ENCODE results near the gene EIF4E3. TPM values are rescaled to one million over a fixed set of nuclear protein-coding genes. Genes with fewer than 3 reads are reported as not detected.

EIF4E3 gene
- total and polyA plus RNA-seq, 3 experiments from 2014 or later: 22.2 to 50.5 (median 24.1) TPM

GRCh38 chr3:71695000-71695482 is 30.2 kb downstream of the EIF4E3 start:
- POLR2A ChIA-PET: no interaction called here
- peaks cover 16 to 88% (median 27%) of the 10 kb centered on the region in 3 donors for H3K36me3 Mint-ChIP-seq

GRCh38 chr3:71694358-71694999 is 30.7 kb downstream of the EIF4E3 start:
- H3K4me3 Mint-ChIP-seq: no peak overlapping the region
- no peak overlapping the region for H3K27ac ChIP-seq (ENCODE audit: low read depth, low read length)
- CTCF ChIA-PET: interaction anchor here (1.1 kb wide), 1 partner anchor 17 kb away, joined by 3 read pairs; no protein-coding TSS in a partner anchor
- peaks cover 18 to 88% (median 29%) of the 10 kb centered on the region in 3 donors for H3K36me3 Mint-ChIP-seq
- H3K4me1 ChIP-seq (ENCODE audit: insufficient read depth, low read length): no peaks in the 10 kb centered on the region
- H3K9me3 Mint-ChIP-seq: no peaks in the 10 kb centered on the region
- no peak for DNase-seq
- H3K27ac Mint-ChIP-seq: peak overlapping the region in 2 of 8 donors; percentile 14 to 36
- POLR2A ChIA-PET: no interaction called here
- no peaks in the 10 kb centered on the region for H3K27me3 ChIP-seq (ENCODE audit: insufficient read depth, low read length, poor library complexity, severe bottlenecking)
- H3K36me3 ChIP-seq (ENCODE audit: insufficient read depth, low read length): peaks cover 16% of the 10 kb centered on the region
- H3K4me1 Mint-ChIP-seq: peaks cover 16 to 63% (median 52%) of the 10 kb centered on the region in 3 donors
- H3K4me3 ChIP-seq (ENCODE audit: low read length): no peak overlapping the region
- no peaks in the 10 kb centered on the region for H3K9me3 ChIP-seq (ENCODE audit: low read length)
- H3K27me3 Mint-ChIP-seq: no peaks in the 10 kb centered on the region

More at GRCh38 chr3:71695000-71695482, 30.2 kb downstream of the EIF4E3 start:
- no peak for DNase-seq
- H3K4me1 Mint-ChIP-seq: peaks cover 18 to 66% (median 51%) of the 10 kb centered on the region in 3 donors
- Histone ChIP-seq H3K4me3 (ENCODE audit: low read length) (no peak overlapping the region), H3K27me3 (ENCODE audit: insufficient read depth, low read length, poor library complexity, severe bottlenecking) (no peaks in the 10 kb centered on the region), H3K36me3 (ENCODE audit: insufficient read depth, low read length) (peaks cover 16% of the 10 kb centered on the region), H3K27ac (ENCODE audit: low read depth, low read length) (no peak overlapping the region), H3K9me3 (ENCODE audit: low read length) (no peaks in the 10 kb centered on the region), H3K4me1 (ENCODE audit: insufficient read depth, low read length) (no peaks in the 10 kb centered on the region)
- H3K27me3 Mint-ChIP-seq: no peaks in the 10 kb centered on the region
- CTCF ChIA-PET: interaction anchor here (0.8 to 1.1 kb wide), 2 partner anchors 16 to 181 kb away, joined by 3 read pairs; no protein-coding TSS in a partner anchor
- no peaks in the 10 kb centered on the region for H3K9me3 Mint-ChIP-seq
- peak overlapping the region in 4 of 8 donors; percentile 14 to 66 (median 26) for H3K27ac Mint-ChIP-seq
- no peak overlapping the region for H3K4me3 Mint-ChIP-seq

- no peak overlapping the region for H3K27ac ChIP-seq (ENCODE audit: low read depth, low read length)
- H3K27me3 ChIP-seq (ENCODE audit: insufficient read depth, low read length, poor library complexity, severe bottlenecking): no peaks in the 10 kb centered on the region
- H3K36me3 ChIP-seq (ENCODE audit: insufficient read depth, low read length): peaks cover 24% of the 10 kb centered on the region
- peaks cover 15 to 62% (median 52%) of the 10 kb centered on the region in 3 donors for H3K4me1 Mint-ChIP-seq
- H3K27me3 Mint-ChIP-seq: no peaks in the 10 kb centered on the region
- H3K9me3 ChIP-seq (ENCODE audit: low read length): no peaks in the 10 kb centered on the region
- CTCF ChIA-PET: interaction anchor here (1.4 kb wide), 1 partner anchor 36 kb away, joined by 3 read pairs; no protein-coding TSS in a partner anchor
- H3K4me1 ChIP-seq (ENCODE audit: insufficient read depth, low read length): no peaks in the 10 kb centered on the region
- H3K4me3 ChIP-seq (ENCODE audit: low read length): no peak overlapping the region
- no peaks in the 10 kb centered on the region for H3K9me3 Mint-ChIP-seq
- peak overlapping the region in 1 of 8 donors; percentile 50 for H3K27ac Mint-ChIP-seq
- POLR2A ChIA-PET: no interaction called here
- DNase-seq: no peak
- peaks cover 18 to 89% (median 29%) of the 10 kb centered on the region in 3 donors for H3K36me3 Mint-ChIP-seq
- no peak overlapping the region for H3K4me3 Mint-ChIP-seq
These were observed 31.6 kb downstream of the EIF4E3 start for GRCh38 chr3:71693641-71694040.

GRCh38 chr3:71692139-71692538 is 33.1 kb downstream of the EIF4E3 start:
- Mint-ChIP-seq H3K36me3 (peaks cover 9 to 89% (median 18%) of the 10 kb centered on the region in 3 donors), H3K9me3 (no peaks in the 10 kb centered on the region), H3K27me3 (no peaks in the 10 kb centered on the region), H3K4me3 (no peak overlapping the region), H3K27ac (peak overlapping the region in 2 of 8 donors; percentile 17 to 60), H3K4me1 (peaks cover 4 to 57% (median 54%) of the 10 kb centered on the region in 3 donors)
- Histone ChIP-seq H3K36me3 (ENCODE audit: insufficient read depth, low read length) (peaks cover 30% of the 10 kb centered on the region), H3K4me3 (ENCODE audit: low read length) (no peak overlapping the region), H3K9me3 (ENCODE audit: low read length) (no peaks in the 10 kb centered on the region), H3K4me1 (ENCODE audit: insufficient read depth, low read length) (no peaks in the 10 kb centered on the region), H3K27ac (ENCODE audit: low read depth, low read length) (no peak overlapping the region), H3K27me3 (ENCODE audit: insufficient read depth, low read length, poor library complexity, severe bottlenecking) (no peaks in the 10 kb centered on the region)
- POLR2A ChIA-PET: no interaction called here
- CTCF ChIA-PET: interaction anchor here (1.4 to 1.5 kb wide), 2 partner anchors 8 to 38 kb away, joined by 3 read pairs; no protein-coding TSS in a partner anchor
- no peak for DNase-seq

GRCh38 chr3:71690341-71690841 is 34.8 kb downstream of the EIF4E3 start:
- Histone ChIP-seq H3K36me3 (ENCODE audit: insufficient read depth, low read length) (peaks cover 26% of the 10 kb centered on the region), H3K9me3 (ENCODE audit: low read length) (no peaks in the 10 kb centered on the region), H3K27ac (ENCODE audit: low read depth, low read length) (no peak overlapping the region), H3K27me3 (ENCODE audit: insufficient read depth, low read length, poor library complexity, severe bottlenecking) (no peaks in the 10 kb centered on the region), H3K4me1 (ENCODE audit: insufficient read depth, low read length) (no peaks in the 10 kb centered on the region), H3K4me3 (ENCODE audit: low read length) (no peak overlapping the region)
- ChIA-PET CTCF (no interaction called here), POLR2A (interaction anchor here (0.6 kb wide), 1 partner anchor 19 kb away, joined by 3 read pairs; no protein-coding TSS in a partner anchor)
- H3K27me3 Mint-ChIP-seq: no peaks in the 10 kb centered on the region
- DNase-seq: no peak
- peak overlapping the region in 3 of 8 donors; percentile 21 to 87 (median 67) for H3K27ac Mint-ChIP-seq
- no peaks in the 10 kb centered on the region for H3K9me3 Mint-ChIP-seq
- H3K4me1 Mint-ChIP-seq: peaks cover 8 to 56% (median 48%) of the 10 kb centered on the region in 3 donors
- H3K36me3 Mint-ChIP-seq: peaks cover 13 to 92% (median 20%) of the 10 kb centered on the region in 3 donors
- no peak overlapping the region for H3K4me3 Mint-ChIP-seq

- CTCF ChIA-PET: no interaction called here
- Histone ChIP-seq H3K36me3 (ENCODE audit: insufficient read depth, low read length) (peaks cover 26% of the 10 kb centered on the region), H3K4me3 (ENCODE audit: low read length) (no peak overlapping the region), H3K9me3 (ENCODE audit: low read length) (no peaks in the 10 kb centered on the region), H3K27ac (ENCODE audit: low read depth, low read length) (no peak overlapping the region), H3K27me3 (ENCODE audit: insufficient read depth, low read length, poor library complexity, severe bottlenecking) (no peaks in the 10 kb centered on the region), H3K4me1 (ENCODE audit: insufficient read depth, low read length) (no peaks in the 10 kb centered on the region)
- DNase-seq: no peak
- Mint-ChIP-seq H3K27me3 (no peaks in the 10 kb centered on the region), H3K4me3 (no peak overlapping the region), H3K9me3 (no peaks in the 10 kb centered on the region), H3K36me3 (peaks cover 13 to 91% (median 21%) of the 10 kb centered on the region in 3 donors), H3K4me1 (peaks cover 9 to 57% (median 41%) of the 10 kb centered on the region in 3 donors), H3K27ac (no peak overlapping the region)
- POLR2A ChIA-PET: no interaction called here
These were observed 35.9 kb downstream of the EIF4E3 start for GRCh38 chr3:71689291-71689690.

- ChIA-PET CTCF (no interaction called here), POLR2A (no interaction called here)
- no peaks in the 10 kb centered on the region for H3K9me3 Mint-ChIP-seq
These were observed 37.1 kb downstream of the EIF4E3 start for GRCh38 chr3:71688121-71688520.

GRCh38 chr3:71685686-71686085 is 39.5 kb downstream of the EIF4E3 start:
- no peak for DNase-seq
- Histone ChIP-seq H3K27ac (ENCODE audit: low read depth, low read length) (no peak overlapping the region), H3K4me3 (ENCODE audit: low read length) (no peak overlapping the region), H3K36me3 (ENCODE audit: insufficient read depth, low read length) (peaks cover 21% of the 10 kb centered on the region), H3K4me1 (ENCODE audit: insufficient read depth, low read length) (no peaks in the 10 kb centered on the region), H3K9me3 (ENCODE audit: low read length) (no peaks in the 10 kb centered on the region), H3K27me3 (ENCODE audit: insufficient read depth, low read length, poor library complexity, severe bottlenecking) (no peaks in the 10 kb centered on the region)
- peaks cover 7 to 90% (median 22%) of the 10 kb centered on the region in 3 donors for H3K36me3 Mint-ChIP-seq
- H3K4me3 Mint-ChIP-seq: no peak overlapping the region
- CTCF ChIA-PET: no interaction called here
- peaks cover 16 to 59% (median 46%) of the 10 kb centered on the region in 3 donors for H3K4me1 Mint-ChIP-seq
- no peaks in the 10 kb centered on the region for H3K9me3 Mint-ChIP-seq
- no peak overlapping the region for H3K27ac Mint-ChIP-seq
- H3K27me3 Mint-ChIP-seq: no peaks in the 10 kb centered on the region
- POLR2A ChIA-PET: no interaction called here

More at GRCh38 chr3:71688121-71688520, 37.1 kb downstream of the EIF4E3 start:
- no peak overlapping the region for H3K4me3 Mint-ChIP-seq
- no peak overlapping the region for H3K27ac ChIP-seq (ENCODE audit: low read depth, low read length)
- no peak for DNase-seq
- peaks cover 13 to 89% (median 24%) of the 10 kb centered on the region in 3 donors for H3K36me3 Mint-ChIP-seq
- H3K9me3 ChIP-seq (ENCODE audit: low read length): no peaks in the 10 kb centered on the region
- no peaks in the 10 kb centered on the region for H3K27me3 ChIP-seq (ENCODE audit: insufficient read depth, low read length, poor library complexity, severe bottlenecking)
- peaks cover 26% of the 10 kb centered on the region for H3K36me3 ChIP-seq (ENCODE audit: insufficient read depth, low read length)
- H3K4me1 ChIP-seq (ENCODE audit: insufficient read depth, low read length): no peaks in the 10 kb centered on the region
- H3K27me3 Mint-ChIP-seq: no peaks in the 10 kb centered on the region
- peaks cover 9 to 60% (median 35%) of the 10 kb centered on the region in 3 donors for H3K4me1 Mint-ChIP-seq
- peak overlapping the region in 1 of 8 donors; percentile 27 for H3K27ac Mint-ChIP-seq
- H3K4me3 ChIP-seq (ENCODE audit: low read length): no peak overlapping the region

Measured in CD8-positive, alpha-beta memory T cell (primary cell).